ENCODE results near the gene SNRK.

DNA sequence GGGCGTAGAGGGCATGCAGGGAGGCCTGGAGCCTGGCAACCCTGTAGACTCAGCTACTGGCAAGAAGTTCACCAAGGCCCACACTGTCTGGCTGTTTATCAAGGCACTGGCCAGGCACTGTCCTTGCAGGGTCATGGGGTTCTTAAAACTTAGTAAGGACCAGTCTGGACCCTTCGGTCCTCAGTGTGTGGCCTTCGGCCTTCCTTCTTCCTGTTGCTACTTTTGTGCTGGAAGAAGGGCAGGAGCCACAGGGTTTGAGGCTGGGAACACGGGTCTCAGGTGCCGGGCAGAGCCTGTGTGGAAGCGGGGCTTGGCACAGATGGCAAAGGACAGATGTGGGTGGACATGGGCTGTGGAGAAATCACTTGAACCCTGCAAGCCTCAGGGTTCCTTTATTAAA lies 76.6 kb downstream of the SNRK start:
- TF ChIP-seq POLR2A (IDR thresholded peaks at IDR 0.05; ENCODE audit: low read depth, low read length) (no peak), POLR2AphosphoS5 (IDR thresholded peaks at IDR 0.05; ENCODE audit: low read depth, low read length) (no peak), TAF1 (IDR thresholded peaks at IDR 0.05; ENCODE audit: borderline replicate concordance, low read depth, low read length) (no peak)

All from GM12892 (cell line).